GM12878 (cell line): ENCODE data around the gene FGR. TPM values are rescaled to one million over a fixed set of nuclear protein-coding genes. Genes with fewer than 3 reads are reported as not detected.

ENCODE experiments used
- BACH1 ChIP-seq: fragments of 450-650 bp; IDR thresholded peaks from 2 replicates; pipeline ENCODE4 v1.6.1; 2017; ENCODE audit warnings: mild to moderate bottlenecking, borderline replicate concordance
- BMI1 ChIP-seq: fragments of 450-650 bp; IDR thresholded peaks from 2 replicates; pipeline ENCODE4 v1.6.1; 2016; ENCODE audit warnings: mild to moderate bottlenecking, moderate library complexity, borderline replicate concordance
- CBX5 ChIP-seq: sonication (generic); IDR thresholded peaks from 2 replicates; pipeline ENCODE4 v1.6.1; 2016; ENCODE audit warnings: low read depth, moderate library complexity, mild to moderate bottlenecking, inconsistent platforms
- EZH2 ChIP-seq: IDR thresholded peaks from 2 replicates; pipeline ENCODE4 v1.6.1; 2012; ENCODE audit warnings: low read depth, mild to moderate bottlenecking, control low read depth, inconsistent platforms, low read length, borderline replicate concordance; ENCODE audit not compliant: control insufficient read depth
- HCFC1 ChIP-seq: fragments of 150-350 bp; IDR thresholded peaks from 2 replicates; pipeline ENCODE4 v1.6.1; 2014; ENCODE audit warnings: low read length
- IRF4 ChIP-seq: IDR thresholded peaks from 2 replicates; pipeline ENCODE4 v1.6.1; 2011; ENCODE audit warnings: low read depth, low read length
- MXI1 ChIP-seq: fragments of 150-350 bp; IDR thresholded peaks from 2 replicates; pipeline ENCODE4 v1.6.1; 2011; ENCODE audit warnings: low read depth, mild to moderate bottlenecking, inconsistent platforms, low read length, improper control_type of control experiment
- PML ChIP-seq: IDR thresholded peaks from 2 replicates; pipeline ENCODE4 v1.6.1; 2012; ENCODE audit warnings: low read length, inconsistent platforms
- PRDM15 ChIP-seq: fragments of 450-650 bp; formaldehyde crosslinking; IDR thresholded peaks from 2 replicates; pipeline ENCODE4 v1.4.0; 2020; ENCODE audit warnings: mild to moderate bottlenecking, moderate library complexity
- SUPT20H ChIP-seq: IDR thresholded peaks from 2 replicates; pipeline ENCODE4 v1.6.1; 2011; ENCODE audit warnings: low read depth, mild to moderate bottlenecking, low read length, moderate library complexity, borderline replicate concordance; ENCODE audit not compliant: control insufficient read depth
- TAF1 ChIP-seq: IDR thresholded peaks from 2 replicates; pipeline ENCODE4 v1.6.1; 2011; ENCODE audit warnings: mild to moderate bottlenecking, low read depth, low read length, borderline replicate concordance
- YBX1 ChIP-seq: fragments of 450-650 bp; IDR thresholded peaks from 2 replicates; pipeline ENCODE4 v1.6.1; 2016; ENCODE audit warnings: antibody characterized with exemption
- polyA plus RNA-seq, 11 experiments: library from polyadenylated mRNA; depleted of rRNA in 4 of 11; unstranded in 6 of 11; stranded (reverse) in 5 of 11; fragments of >200 nt; fragmentation: Nextera tagmentation in 4 of 11; fragmentation: Illumina TruSeq in 1 of 11; extraction: Ambion mirVana in 4 of 11; extraction: Trizol in 1 of 11; gene quantifications; 1 replicate in 1 of 11; 2 replicates in 10 of 11; pipeline versions ENCODE4 v1.2.1 to v1.2.3, GENCODE V29; 2011 to 2016; ENCODE audit warnings: inconsistent platforms in 2 of 11, missing spikeins in 2 of 11, low read depth in 1 of 11
- total RNA-seq, 4 experiments: library from RNA; depleted of rRNA in 3 of 4; stranded (reverse); fragments of >200 nt in 3 of 4; fragmentation: Illumina TruSeq in 1 of 4; extraction: Trizol in 1 of 4; gene quantifications; 2 replicates each; pipeline versions ENCODE4 v1.2.1 to v1.2.3, GENCODE V29; 2013 to 2021

The FGR gene
- total and polyA plus RNA-seq, 10 of the 15 experiments (the other 5 are each of a cell fraction or from before 2014, with no cell fraction given) = 10.9 to 193 (median 74.7) TPM

- TF ChIP-seq PRDM15 = no peak
- no peak for TF ChIP-seq BACH1
- TF ChIP-seq TAF1 = no peak
- no peak for TF ChIP-seq MXI1
- TF ChIP-seq IRF4 = no peak
- TF ChIP-seq HCFC1 = no peak
- TF ChIP-seq PML = no peak
- no peak for TF ChIP-seq EZH2
- no peak for TF ChIP-seq SUPT20H
- TF ChIP-seq CBX5 = no peak
- no peak for TF ChIP-seq BMI1
- no peak for TF ChIP-seq YBX1
Measured at GRCh38 chr1:27588256-27589232, 46.4 kb downstream of the FGR start (continued).
